NCI-H2196 (cell line): ENCODE measurements around the gene EFHB.
"Not testable (repeated sequence)": the region's sequence is repeated elsewhere in the genome, so short reads cannot be mapped to it uniquely, and the experiment has no call there.

Source experiments
- DNase-seq: peaks from one replicate; lab custom pipeline; 2025; ENCODE audit not compliant: unreplicated experiment; lab: John Stamatoyannopoulos, UW

Gene EFHB, protein sequence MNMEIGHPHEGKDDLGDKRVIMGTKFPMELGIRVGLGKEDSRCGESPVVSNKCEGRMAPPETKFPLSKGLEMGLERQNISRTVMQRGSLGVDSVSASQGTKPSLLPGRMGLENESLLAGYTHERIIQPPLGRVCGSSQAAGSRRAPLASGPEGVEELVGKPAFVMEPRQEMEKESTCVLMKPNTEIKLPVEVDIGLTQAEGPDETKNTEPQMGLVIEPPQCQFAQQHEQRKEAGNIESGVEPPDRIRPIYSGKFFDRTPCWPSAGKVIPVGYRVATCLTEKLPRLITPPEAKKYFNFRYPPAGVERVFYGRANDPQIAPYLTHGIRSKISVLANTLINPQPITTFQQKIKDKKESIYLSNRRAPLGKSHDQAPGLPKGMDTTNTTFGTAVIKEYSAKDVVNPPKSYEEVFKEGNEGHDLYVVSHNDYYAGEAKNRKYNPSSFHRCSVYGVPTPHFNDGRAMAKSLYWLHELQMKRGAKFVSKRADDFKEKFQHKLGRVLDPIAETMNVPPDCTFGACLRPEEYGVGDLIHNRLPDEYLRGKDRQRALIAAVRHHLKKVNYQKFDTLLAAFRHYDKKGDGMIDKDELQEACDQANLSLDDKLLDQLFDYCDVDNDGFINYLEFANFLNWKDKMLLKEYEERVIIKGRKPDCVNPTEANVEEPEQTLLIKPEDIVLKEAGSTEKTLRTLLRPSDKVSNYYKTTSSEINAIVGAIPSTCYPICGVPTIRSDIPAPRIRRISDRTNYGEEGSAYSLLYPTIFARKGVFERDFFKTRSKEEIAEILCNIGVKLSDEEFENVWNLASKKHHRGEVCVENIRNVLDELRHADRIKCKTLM

DNA sequence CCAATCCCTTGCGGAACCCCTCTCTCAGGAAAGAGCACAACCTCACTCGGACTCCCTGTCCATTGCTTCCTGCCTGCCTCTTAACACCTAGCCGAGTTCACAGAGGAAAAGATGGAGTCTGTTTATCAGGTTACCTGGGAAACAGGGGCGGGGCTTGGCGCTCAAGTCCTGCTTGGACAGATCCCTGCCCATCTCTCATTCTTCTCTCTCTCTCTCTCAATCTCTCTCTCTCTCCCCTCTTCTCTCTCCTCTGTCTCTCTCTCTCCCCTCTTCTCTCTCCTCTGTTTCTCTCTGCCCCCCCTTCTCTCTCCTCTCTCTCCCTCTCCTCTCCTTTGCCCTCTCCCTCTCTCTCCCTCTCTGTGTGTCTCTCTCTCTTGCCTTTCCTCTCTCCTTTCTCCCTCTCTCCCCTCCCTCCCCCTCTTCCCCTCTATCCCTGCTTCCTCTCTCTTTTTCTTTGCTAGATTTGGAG lies at the start of gene EFHB:
EFHB (minus strand) TSS at position 120 of the 469 bp plus-strand sequence. CDS start 199 bp downstream, outside the sequence.
- DNase-seq = peak; percentile 32

DNA sequence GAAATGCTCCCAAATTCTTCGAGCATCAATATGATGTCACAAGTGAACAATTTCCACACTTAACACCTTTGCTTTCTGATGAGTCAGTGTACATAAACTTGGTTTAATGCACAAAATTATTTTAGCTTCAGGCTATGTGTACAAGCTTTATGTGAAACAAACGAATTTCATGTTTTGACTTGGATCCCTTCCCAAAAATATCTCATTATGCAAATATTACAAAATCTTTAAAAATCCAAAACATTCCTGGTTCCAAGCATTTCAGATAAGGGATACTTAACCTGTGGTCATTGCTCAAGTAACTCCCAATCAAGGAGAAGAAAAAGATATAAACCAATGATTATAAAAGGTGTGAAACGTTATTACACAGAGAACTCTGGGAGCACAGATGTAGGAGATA lies 38.0 kb upstream of the EFHB start:
- DNase-seq = no peak

DNA sequence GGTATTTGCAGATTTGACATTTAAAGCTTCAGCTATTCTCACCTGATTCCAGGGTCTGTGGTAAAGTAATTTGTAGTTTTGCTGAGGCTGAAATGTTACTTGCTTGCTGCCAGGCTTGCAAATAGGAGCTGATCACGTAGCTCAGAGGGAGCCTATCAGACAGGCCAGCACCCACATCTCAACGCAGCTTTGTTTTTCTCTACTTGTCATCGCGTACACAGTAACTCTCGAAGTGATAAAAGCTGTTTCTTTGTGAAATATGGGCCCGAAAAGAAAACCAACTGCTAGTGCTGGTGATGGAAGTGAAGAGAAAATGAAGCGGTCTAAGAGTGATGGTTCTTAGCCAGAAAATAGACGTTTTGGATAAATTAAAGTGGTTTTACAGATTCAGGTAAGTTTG lies 36.3 kb upstream of the EFHB start:
- no peak for DNase-seq

DNA sequence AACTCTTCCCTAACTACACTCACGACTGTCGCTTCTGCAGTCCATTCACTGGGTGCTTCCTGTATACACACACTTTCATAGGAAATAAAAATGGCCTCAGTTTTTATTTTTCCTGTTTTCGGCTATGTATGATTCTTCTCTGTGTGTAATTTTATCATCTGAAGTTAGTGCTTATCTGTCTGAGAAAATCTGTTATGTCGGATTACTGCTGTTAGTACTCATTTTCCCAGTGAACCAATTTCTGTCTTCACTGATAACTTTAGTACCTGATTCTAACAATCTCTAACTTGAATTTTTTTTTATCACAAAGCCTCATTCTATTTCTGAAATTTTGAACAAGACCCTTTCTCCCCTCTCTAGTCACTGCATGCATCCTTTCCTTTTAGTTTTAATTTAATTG lies 33.8 kb upstream of the EFHB start:
- no peak for DNase-seq

DNA sequence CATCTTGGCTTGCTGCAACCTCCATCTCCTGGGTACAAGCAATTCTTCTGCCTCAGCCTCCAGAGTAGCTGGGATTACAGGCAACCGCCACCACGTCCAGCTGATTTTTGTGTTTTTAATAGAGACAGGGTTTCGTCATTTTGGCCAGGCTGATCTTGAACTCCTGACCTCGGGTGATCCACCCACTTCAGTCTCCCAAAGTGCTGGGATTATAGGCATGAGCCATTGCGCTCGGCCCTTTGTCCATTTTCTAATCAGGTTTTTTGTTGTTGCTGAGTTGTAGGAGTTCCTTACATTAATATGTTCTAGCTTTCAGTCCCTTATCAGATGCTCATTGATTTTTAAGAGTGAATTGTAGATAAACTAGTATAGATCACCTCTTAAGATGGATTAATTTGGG lies 33.2 kb upstream of the EFHB start:
- DNase-seq = no peak

DNA sequence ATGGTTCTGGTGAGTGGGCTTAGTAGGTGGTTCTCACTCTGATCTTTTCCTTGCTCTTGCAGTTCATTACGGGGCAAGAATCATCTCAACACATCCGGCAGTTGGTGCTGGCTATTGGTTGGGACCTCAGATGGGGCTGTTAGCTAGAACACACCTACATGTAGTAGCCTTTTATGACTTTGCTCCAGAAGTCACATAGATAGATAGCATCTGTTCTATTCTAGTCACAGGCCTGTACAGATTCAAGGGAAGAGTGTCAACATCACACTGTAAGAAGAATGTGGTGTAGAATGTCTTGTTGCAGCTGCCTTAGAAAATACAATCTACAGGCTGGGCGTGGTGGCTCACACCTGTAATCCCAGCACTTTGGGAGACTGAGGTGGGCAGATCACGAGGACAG lies 27.9 kb upstream of the EFHB start:
- no peak for DNase-seq

DNA sequence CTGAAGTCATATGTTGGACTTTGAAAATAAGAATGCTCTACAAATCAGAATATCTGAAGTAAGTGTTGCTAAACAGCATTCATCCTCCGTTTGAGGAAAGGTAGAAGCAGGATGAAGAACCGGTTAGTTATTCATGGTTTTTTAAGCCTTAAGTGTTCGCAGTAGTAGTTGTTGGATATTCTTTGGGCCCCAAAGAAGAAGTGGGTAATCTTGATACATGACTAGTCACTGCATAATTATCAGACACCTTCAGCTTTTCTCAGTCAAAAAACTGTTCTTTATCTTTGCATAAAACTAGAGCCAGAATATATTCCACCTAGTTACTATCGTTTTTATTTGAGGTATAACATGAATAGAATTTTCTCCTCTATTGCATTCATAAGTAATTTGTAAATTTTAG lies 26.7 kb upstream of the EFHB start:
- no peak for DNase-seq

DNA sequence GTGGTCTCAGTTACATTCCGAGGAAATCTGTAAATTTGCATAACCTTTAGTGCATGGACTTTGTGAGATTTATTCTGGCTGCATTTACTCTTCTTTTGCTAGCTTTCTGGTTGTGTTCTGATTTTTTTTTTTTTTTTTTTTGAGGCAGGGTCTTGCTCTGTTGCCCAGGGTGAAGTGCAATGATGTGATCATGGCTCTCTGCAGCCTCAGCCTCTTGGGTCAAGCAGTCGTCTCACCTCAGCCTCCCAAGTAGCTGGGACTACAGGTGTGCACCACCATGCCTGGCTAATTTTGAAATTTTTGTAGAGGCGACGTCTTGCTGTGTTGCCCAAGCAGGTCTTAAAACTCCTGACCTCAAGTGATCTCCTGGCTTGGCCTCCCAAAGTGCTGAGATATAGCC lies 25.5 kb upstream of the EFHB start:
- DNase-seq = no peak

DNA sequence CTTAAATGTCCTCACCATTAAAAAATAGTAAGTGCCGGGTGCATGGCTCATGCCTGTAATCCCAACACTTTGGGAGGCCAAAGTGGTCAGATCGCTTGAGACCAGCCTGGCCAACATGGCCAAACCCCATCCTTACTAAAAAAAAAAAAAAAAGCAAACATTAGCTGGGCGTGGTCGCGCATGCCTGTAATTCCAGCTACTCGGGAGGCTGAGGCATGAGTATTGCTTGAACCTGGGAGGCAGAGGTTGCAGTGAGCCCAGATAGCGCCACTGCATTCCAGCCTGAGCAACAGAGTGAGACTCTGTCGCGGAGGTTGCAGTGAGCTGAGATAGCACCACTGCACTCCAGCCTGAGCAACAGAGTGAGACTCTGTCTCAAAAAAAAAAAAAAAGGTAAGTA lies 23.3 kb upstream of the EFHB start:
- not testable (repeated sequence) for DNase-seq

DNA sequence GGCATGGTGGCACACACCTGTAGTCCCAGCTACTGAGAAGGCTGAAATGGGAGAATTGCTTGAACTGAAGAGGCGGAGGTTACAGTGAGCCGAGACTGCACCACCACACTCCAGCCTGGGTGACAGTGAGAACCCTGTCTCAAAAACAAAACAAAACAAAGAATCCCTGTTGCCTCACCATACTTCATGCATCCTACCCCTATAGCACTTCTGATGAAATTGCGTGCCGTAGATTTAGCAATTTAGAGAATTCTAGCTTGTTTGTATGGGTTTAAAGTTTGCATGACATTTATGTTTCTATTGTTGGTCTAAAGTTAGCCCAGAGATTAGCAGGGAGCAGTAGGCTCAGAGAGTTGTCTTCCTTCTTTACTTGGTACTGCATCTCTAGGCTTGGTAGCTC lies 20.7 kb upstream of the EFHB start:
- no peak for DNase-seq

DNA sequence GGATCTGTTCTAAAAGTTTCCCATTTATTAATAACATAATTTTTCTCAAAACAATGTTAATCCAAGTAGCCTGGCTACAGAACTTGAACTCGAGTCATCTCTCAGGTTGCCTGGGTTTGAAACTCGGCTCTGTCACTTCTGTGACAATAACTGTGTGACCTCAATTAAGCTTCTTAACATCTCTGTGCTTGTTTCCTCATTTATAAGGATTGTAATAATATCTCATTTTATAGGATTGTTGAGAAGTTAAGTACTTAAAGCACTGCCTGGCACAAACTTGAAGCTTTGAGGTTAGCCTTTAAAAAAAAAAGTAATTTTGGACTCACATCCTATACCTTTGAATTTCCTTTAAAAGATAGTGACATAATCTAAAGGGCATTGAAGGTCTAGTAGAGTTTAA lies 16.3 kb upstream of the EFHB start:
- DNase-seq = no peak

DNA sequence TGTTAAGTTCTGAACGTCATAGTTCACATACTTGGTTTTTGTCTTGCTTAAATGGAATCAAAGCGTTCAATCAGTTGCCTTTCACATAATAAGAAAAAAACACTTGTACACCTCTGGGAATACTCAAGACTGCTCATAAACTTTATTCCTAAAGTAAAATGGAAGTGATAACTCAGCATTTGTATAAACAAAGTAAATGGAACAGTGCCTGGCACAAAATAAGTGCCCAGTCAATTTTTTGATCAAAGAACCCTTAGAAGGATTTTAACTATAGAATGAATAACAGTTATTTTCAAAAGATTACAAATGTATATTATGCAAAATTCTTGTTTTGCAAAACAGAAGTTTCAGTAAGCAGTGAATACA lies 14.2 kb upstream of the EFHB start:
- DNase-seq = no peak

DNA sequence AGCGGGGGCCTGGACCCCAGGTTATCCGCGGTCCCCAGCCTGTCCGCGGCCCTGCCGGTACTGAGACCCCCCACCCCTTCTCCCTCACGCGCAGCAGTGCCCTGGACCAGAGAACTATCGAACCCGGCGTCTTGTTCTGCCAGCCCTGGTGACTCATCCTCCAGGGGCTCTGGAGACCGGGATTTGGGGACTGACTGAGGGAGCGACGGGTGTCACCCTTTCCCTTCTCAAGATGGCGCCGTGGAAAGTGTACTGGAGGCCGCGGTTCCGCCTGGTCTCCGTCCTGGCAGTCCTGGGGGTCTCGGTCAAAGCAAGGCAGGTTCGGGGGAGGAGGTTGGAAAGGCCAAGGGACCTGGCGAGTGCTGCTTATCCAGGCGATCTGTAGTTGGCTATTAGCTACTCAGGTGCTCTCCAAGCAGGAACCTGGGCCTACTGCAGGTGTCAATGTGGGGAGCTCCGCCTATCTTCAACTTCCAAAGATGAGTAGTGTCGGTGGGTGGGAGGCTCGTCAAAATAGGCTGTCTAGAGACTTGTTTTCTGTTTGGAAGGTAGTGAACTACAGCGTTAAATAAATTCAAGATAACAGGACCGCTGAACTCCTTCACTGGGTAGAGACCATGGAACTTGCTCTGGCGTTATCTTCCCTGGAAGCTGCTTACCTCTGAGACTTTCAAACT lies 13.7 kb upstream of the EFHB start:
- peak; percentile 1 for DNase-seq

DNA sequence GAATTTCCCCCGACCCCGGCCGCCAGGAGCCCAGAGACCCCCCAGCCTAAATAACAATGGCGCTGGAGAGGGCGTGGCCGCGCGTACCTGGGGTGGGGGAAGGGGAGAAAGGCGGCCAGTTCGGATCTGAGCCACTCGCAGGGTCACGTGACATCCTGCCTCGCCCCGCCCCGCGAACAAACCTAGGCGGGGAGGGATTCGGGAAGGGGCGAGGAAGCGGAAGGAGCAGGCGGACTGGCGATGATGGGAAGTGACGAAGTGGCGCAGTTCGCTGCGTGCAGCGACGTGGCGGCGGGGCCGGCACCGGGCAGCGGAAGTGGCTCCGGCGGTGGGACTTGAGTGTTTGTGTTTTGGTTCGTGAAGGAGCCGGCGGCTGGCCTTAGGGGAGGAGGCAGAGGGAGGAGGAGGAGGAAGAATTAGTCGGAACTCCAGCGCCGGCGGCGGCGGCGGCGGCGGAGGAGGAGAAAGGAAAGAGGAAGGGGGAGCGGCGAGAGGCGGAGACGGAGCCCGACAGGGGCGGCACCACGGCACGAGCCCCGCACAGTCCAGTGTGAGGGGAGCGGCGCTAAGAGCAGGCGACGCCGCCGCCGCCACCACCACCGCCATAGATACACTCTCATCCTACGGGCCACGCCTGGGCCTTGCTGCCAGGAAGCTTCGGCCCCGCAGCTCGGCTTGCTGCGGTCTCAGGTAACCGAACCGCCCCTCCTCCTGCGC lies 13.0 kb upstream of the EFHB start, which contains the start of gene RAB5A:
RAB5A (plus strand) TSS at position 266 of the 717 bp plus-strand sequence. CDS start 3,802 bp downstream, outside the sequence.
- peak; percentile 87 for DNase-seq

DNA sequence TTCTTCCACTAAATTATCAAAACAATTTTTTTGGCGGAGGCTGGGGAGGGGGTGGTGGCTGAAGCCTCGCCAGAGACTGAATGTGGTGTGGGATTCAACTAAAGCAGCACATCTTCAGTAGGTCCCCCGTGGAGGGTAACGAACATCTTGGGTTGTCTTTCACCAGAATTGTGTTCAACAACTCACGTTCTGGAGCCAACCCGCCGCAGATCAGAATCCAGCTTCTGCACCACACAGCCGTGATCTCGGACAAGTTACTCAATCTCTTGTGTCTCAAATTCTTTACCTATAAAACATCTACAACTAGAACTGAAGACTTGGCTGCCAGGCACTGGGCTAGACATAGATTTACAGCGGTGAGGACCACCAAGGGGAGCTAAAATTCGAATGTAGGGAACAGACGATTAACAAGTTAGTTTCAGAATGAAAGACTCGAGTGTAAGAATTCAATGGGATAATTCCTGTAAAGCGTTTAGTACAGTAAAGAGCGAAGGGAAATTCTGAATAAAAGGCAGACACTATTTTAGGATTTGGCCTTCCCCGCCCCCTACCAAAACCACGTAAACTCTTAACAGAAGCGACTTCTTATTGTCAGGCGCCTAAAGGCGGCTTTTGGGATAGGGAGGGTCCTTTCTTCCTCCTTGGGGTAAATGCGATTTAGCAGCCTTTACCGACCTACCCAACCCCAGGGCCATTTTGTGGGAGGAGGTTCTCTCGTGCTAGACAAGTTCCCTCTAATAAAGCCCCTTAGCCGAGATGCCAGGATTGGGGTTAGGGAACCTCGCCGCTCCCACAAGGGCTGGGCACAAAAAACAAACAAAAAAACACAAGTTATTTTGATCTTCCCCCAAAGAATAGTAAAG lies 12.2 kb upstream of the EFHB start:
- DNase-seq = no peak

DNA sequence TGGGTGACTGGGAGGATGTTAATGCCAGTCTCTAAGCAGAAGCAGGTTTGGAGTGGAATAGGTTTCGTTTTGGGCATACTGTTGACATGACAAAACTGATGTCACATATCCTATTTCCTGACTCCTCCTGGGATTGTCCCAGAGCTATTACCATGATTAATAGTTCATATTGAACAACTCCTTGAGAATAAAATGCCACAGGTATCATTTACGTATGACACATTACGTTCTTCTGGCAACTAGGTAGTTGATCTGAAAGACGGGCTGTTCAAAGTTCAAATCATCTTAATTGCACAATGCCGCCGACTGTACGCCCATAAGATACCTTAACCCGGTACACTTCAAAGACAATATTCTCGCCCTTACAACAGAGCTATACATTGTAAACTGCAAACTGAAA lies 11.5 kb upstream of the EFHB start:
- no peak for DNase-seq

DNA sequence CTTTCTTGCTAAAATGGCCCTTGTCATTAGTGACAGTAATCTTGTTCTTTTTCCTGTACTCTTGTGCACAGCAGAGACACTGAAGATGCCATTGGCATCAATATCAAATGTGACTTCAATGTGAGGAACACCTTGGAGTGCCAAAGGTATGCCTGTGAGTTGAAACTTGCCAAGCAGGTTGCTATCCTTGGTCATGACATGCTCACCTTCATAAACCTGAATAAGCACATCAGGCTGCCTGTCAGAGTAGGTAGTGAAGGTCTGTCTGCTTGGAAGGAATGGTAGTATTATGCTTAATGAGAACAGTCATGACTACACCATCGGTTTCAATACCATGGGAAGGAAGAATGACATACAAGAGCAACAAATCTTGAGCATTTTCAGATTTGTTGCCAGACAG lies 6.6 kb upstream of the EFHB start:
- DNase-seq = no peak

DNA sequence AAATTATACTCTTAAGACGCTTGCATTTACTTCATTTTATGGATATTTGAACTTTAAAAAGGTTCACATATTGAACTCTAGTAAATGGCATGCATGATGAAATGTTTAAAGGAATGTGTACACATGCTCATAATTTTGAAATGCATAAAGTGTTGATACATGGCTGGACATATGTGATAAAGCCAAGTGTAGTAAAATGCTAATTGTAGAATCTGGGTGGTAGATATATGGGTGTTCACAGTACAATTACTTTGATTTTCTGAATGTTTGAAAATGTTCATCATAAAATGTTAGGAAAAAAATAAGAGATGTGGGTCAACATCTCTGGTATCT lies 4.2 kb upstream of the EFHB start:
- DNase-seq = no peak

DNA sequence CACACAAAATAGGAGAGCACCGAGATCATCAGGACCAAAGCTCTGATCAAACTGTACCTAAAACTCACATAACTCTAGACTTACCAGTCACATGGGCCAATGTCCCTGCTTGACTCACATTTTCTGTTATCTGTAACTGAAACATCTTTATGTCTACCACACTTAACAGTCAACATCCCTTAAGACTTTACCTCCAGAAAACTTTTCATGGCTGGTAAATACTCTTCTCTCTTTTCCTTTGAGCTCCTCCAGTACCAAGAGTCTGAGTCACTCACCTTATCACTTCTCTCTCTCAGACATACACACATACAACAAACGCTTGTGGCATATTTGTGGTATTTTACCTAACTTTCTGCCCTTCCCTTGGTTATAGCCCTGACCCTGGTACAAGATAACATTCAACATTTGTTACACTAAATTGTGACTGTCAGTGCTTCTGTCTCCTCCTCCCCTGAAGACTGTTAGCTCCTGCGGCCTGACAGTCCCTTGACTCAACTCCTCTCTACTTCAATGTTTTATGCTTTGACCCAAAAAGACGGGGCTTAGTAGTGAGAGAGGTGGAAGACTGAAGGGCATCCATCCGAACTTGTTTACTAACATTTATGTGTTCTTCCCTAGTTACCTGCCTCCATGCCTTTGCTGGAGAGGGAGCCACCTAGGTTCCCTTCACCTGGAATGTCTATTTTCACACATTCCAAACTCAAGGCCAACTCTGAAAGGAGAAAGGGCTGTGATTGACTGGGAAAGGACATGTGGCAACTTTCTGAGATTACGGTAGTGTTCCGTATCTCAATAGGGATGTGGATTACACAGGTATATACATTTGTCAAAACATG lies 3.7 kb upstream of the EFHB start:
- no peak for DNase-seq
